Astrocyte (in vitro differentiated cells and primary cell): ENCODE measurements around the gene TGFB1I1. TPM values are rescaled to one million over a fixed set of nuclear protein-coding genes. Genes with fewer than 3 reads are reported as not detected.
A peak's percentile ranks its signal among the peaks of the same experiment; 100 is the strongest.

ENCODE experiments used
- DNase-seq: peaks from one replicate; pipeline ENCODE4 v3.0.0-alpha.2; 2010; ENCODE audit warnings: low read depth
- FAIRE-seq: peaks from 2 replicates; lab custom pipeline; 2011; peaks lifted over from hg19 to GRCh38; lab: Jason Lieb, UNC
- H2AFZ ChIP-seq: 2 replicates; pipeline ENCODE4 v1.6.0; 2012; ENCODE audit warnings: low read depth, low read length, inconsistent platforms
- H3K27ac ChIP-seq: 2 replicates; pipeline ENCODE4 v1.5.1; 2011; ENCODE audit warnings: low read depth, low read length, inconsistent platforms
- H3K27me3 ChIP-seq: 2 replicates; pipeline ENCODE4 v1.6.0; 2011; ENCODE audit warnings: low read length, inconsistent platforms; ENCODE audit not compliant: insufficient read depth
- H3K36me3 ChIP-seq: 2 replicates; pipeline ENCODE4 v1.5.1; 2011; ENCODE audit warnings: low read length, inconsistent platforms; ENCODE audit not compliant: insufficient read depth
- H3K4me1 ChIP-seq: 2 replicates; pipeline ENCODE4 v1.5.1; 2011; ENCODE audit warnings: low read length, inconsistent platforms; ENCODE audit not compliant: insufficient read depth
- H3K4me2 ChIP-seq: 2 replicates; pipeline ENCODE4 v1.6.0; 2012; ENCODE audit warnings: low read length, inconsistent platforms
- H3K4me3 ChIP-seq: 2 replicates; pipeline ENCODE4 v1.5.1; 2011; ENCODE audit warnings: low read depth, mild to moderate bottlenecking, low read length, inconsistent platforms; ENCODE audit not compliant: insufficient read depth
- H3K79me2 ChIP-seq: 2 replicates; pipeline ENCODE4 v1.6.0; 2012; ENCODE audit warnings: mild to moderate bottlenecking, low read length, inconsistent platforms; ENCODE audit not compliant: insufficient read depth
- H3K9ac ChIP-seq: 2 replicates; pipeline ENCODE4 v1.6.0; 2012; ENCODE audit warnings: mild to moderate bottlenecking, low read length, inconsistent platforms
- H3K9me3 ChIP-seq: 2 replicates; pipeline ENCODE4 v1.5.1; 2012; ENCODE audit warnings: low read depth, mild to moderate bottlenecking, low read length, inconsistent platforms; ENCODE audit not compliant: insufficient read depth
- H4K20me1 ChIP-seq: 2 replicates; pipeline ENCODE4 v1.6.0; 2012; ENCODE audit warnings: low read length, inconsistent platforms; ENCODE audit not compliant: insufficient read depth
- H3K27ac Mint-ChIP-seq: one replicate; pipeline ENCODE4 v1.8.0; 2021; ENCODE audit warnings: mild to moderate bottlenecking, mixed read lengths; ENCODE audit not compliant: unreplicated experiment
- H3K27me3 Mint-ChIP-seq: one replicate; pipeline ENCODE4 v1.8.0; 2021; ENCODE audit warnings: low read depth, mixed read lengths; ENCODE audit not compliant: unreplicated experiment
- H3K36me3 Mint-ChIP-seq: one replicate; pipeline ENCODE4 v1.8.0; 2021; ENCODE audit warnings: low read depth, mixed read lengths; ENCODE audit not compliant: unreplicated experiment
- H3K4me1 Mint-ChIP-seq: one replicate; pipeline ENCODE4 v1.8.0; 2021; ENCODE audit warnings: low read depth, mixed read lengths; ENCODE audit not compliant: unreplicated experiment
- H3K4me3 Mint-ChIP-seq: one replicate; pipeline ENCODE4 v1.8.0; 2021; ENCODE audit warnings: mild to moderate bottlenecking, moderate library complexity, mixed read lengths; ENCODE audit not compliant: unreplicated experiment
- H3K9me3 Mint-ChIP-seq: one replicate; pipeline ENCODE4 v1.8.0; 2021; ENCODE audit warnings: mild to moderate bottlenecking, mixed read lengths; ENCODE audit not compliant: unreplicated experiment
- EZH2 ChIP-seq: IDR thresholded peaks from 2 replicates; pipeline ENCODE4 v1.6.1; 2012; ENCODE audit warnings: mild to moderate bottlenecking, low read length, inconsistent platforms; ENCODE audit not compliant: insufficient read depth
- total RNA-seq: library from RNA; stranded (reverse); gene quantifications from 2 replicates; pipeline ENCODE4 v1.2.1, GENCODE V29; 2021
- TF ChIP-seq, protein P1 (sequence below): IDR thresholded peaks from 2 replicates; pipeline ENCODE4 v1.5.1; 2011; ENCODE audit warnings: low read depth, mild to moderate bottlenecking, inconsistent platforms, low read length, moderate library complexity; ENCODE audit not compliant: insufficient read depth

TGFB1I1 gene
- total RNA-seq, 1 donor from 2014 or later: 124 TPM

DNA sequence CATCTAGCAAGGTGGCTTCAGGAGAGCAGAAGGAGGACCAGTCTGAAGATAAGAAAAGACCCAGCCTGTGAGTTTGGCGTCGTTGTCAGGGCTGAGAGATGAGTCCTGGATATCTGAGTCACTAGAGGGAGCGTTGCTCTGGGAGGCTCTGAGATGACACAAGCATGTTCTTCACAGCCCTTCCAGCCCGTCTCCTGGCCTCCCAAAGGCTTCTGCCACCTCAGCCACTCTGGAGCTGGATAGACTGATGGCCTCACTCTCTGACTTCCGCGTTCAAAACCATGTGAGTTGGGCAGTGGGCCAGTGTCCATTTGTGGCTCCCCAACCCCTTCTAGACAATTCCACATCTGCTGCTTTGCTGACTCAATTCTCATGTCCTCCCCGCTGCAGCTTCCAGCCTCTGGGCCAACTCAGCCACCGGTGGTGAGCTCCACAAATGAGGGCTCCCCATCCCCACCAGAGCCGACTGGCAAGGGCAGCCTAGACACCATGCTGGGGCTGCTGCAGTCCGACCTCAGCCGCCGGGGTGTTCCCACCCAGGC is 2.3 kb downstream of the TGFB1I1 start:
- H3K27ac ChIP-seq: peak overlapping the region; percentile 20
- FAIRE-seq: no peak
- peaks cover 4% of the 10 kb centered on the region for H3K9me3 ChIP-seq
- peaks cover 38% of the 10 kb centered on the region for H3K4me1 ChIP-seq
- peak overlapping the region; percentile 17 for H3K9ac ChIP-seq
- peaks cover 55% of the 10 kb centered on the region for H3K79me2 ChIP-seq
- H3K4me3 ChIP-seq: peak overlapping the region; percentile 27
- peak overlapping the region; percentile 89 for H3K4me2 ChIP-seq
- peak; percentile 93 for DNase-seq
- Mint-ChIP-seq H3K4me1 (peaks cover 26% of the 10 kb centered on the region), H3K4me3 (peak overlapping the region; percentile 68), H3K9me3 (no peaks in the 10 kb centered on the region), H3K27me3 (no peaks in the 10 kb centered on the region), H3K36me3 (peaks cover 36% of the 10 kb centered on the region), H3K27ac (peak overlapping the region; percentile 53)
- no peaks in the 10 kb centered on the region for H3K27me3 ChIP-seq
- H4K20me1 ChIP-seq: peaks cover 63% of the 10 kb centered on the region
- no peak for TF ChIP-seq EZH2
- TF ChIP-seq, protein P1, sequence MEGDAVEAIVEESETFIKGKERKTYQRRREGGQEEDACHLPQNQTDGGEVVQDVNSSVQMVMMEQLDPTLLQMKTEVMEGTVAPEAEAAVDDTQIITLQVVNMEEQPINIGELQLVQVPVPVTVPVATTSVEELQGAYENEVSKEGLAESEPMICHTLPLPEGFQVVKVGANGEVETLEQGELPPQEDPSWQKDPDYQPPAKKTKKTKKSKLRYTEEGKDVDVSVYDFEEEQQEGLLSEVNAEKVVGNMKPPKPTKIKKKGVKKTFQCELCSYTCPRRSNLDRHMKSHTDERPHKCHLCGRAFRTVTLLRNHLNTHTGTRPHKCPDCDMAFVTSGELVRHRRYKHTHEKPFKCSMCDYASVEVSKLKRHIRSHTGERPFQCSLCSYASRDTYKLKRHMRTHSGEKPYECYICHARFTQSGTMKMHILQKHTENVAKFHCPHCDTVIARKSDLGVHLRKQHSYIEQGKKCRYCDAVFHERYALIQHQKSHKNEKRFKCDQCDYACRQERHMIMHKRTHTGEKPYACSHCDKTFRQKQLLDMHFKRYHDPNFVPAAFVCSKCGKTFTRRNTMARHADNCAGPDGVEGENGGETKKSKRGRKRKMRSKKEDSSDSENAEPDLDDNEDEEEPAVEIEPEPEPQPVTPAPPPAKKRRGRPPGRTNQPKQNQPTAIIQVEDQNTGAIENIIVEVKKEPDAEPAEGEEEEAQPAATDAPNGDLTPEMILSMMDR: no peak
- peaks cover 22% of the 10 kb centered on the region for H3K36me3 ChIP-seq
- H2AFZ ChIP-seq: no peak overlapping the region

DNA sequence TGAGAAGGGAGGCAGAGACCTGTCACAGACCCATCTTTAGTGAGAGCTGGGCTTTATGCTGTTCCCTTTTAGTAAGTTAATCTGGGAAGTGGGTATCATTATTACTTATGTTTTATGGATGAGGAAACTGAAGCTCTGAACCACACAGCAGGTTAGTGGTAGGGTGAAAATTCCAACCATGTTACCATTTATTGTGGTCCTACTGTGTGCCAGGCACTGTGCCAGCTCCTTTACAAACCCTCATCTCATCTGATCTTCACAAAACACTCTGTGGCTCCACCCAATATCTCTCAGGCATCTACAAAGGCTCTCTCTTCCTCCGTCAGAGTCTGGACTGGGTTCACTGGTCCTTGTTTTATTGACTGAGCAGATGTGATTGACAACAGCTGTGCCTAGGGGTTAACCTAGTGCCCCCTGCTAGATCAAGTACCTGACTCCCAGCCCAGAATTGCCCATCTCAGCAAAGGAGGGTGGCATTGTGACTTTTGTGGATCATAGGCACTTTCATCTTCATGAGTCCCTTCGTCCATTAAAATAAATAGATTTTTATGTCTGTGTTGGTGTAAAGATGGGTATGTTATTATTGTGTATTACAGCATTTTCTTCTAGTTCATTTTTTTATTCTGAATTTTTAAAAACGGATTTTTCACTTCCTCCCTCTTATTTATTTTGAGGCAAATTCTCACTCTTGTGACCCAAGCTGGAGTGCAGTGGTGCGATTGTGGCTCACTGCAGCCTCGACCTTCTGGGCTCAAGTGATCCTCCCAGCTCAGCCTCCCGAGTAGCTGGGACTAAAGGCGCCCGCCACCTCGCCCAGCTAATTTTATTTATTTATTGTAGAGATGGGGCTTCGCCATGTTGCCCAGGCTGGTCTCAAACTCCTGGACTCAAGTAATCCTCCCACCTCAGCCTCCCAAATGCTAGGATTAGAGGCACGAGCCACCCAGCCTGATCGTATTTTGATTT is 3.1 kb downstream of the TGFB1I1 start:
- Histone ChIP-seq H4K20me1 (peaks cover 71% of the 10 kb centered on the region), H3K9me3 (peaks cover 4% of the 10 kb centered on the region), H3K4me3 (peak overlapping the region; percentile 27), H3K9ac (peak overlapping the region; percentile 17), H3K4me1 (peaks cover 38% of the 10 kb centered on the region), H3K36me3 (peaks cover 22% of the 10 kb centered on the region), H3K27ac (peak overlapping the region; percentile 13), H2AFZ (no peak overlapping the region), H3K27me3 (no peaks in the 10 kb centered on the region), H3K79me2 (peaks cover 55% of the 10 kb centered on the region), H3K4me2 (peak overlapping the region; percentile 89)
- no peak for TF ChIP-seq EZH2
- TF ChIP-seq, protein P1: no peak
- FAIRE-seq: no peak
- Mint-ChIP-seq H3K27ac (no peak overlapping the region), H3K4me3 (peak overlapping the region; percentile 68), H3K9me3 (no peaks in the 10 kb centered on the region), H3K36me3 (peaks cover 36% of the 10 kb centered on the region), H3K27me3 (no peaks in the 10 kb centered on the region), H3K4me1 (peaks cover 26% of the 10 kb centered on the region)
- no peak for DNase-seq
